Measurements from ENCODE around the gene TRIM60. TPM values are rescaled to one million over a fixed set of nuclear protein-coding genes. Genes with fewer than 3 reads are reported as not detected.

Gene TRIM60
- total and polyA plus RNA-seq, 2 of the 13 experiments (the other 11 are each of a cell fraction or from before 2014, with no cell fraction given), result not detected

- Histone ChIP-seq H3K4me3 (replicated peaks in 1 of 3; ENCODE audit: insufficient read depth in 1 of 3, low read depth in 2 of 3, low read length in 3 of 3) (no peak overlapping the region), H3K4me1 (ENCODE audit: insufficient read depth, low read length) (no peaks in the 10 kb centered on the region), H3K9ac (ENCODE audit: insufficient read depth, low read depth, low read length) (no peak overlapping the region), H3K4me2 (ENCODE audit: low read depth, low read length) (no peak overlapping the region), H3K27me3 (ENCODE audit: control insufficient read depth in 1 of 2, insufficient read depth in 2 of 2, low read length in 2 of 2) (no peaks in the 10 kb centered on the region), H2AFZ (ENCODE audit: low read length) (no peak overlapping the region), H3K36me3 (replicated peaks in 1 of 2; ENCODE audit: control insufficient read depth in 1 of 2, insufficient read depth in 2 of 2, low read length in 2 of 2) (no peaks in the 10 kb centered on the region), H3K79me2 (ENCODE audit: insufficient read depth, low read length) (no peaks in the 10 kb centered on the region), H4K20me1 (ENCODE audit: insufficient read depth, low read length) (no peaks in the 10 kb centered on the region), H3K9me3 (ENCODE audit: low read length) (no peaks in the 10 kb centered on the region), H3K27ac (ENCODE audit: extremely low read length, insufficient read depth, low read length) (no peak overlapping the region)
- BruUV-seq (replicated peaks), result no TSS peak
- ATAC-seq (no peak), FAIRE-seq (no peak), DNase-seq (ENCODE audit: low spot score) (no peak)
- in situ Hi-C loops (cut with HindIII; ENCODE audit: extremely low pct_ligation_motif_present, low pct_unique_long_range_greater_than_20kb), result no loop called here
- WGBS (ENCODE audit: low lambda C conversion rate), result 21% methylated on average over 3 of the region's 3 CpGs
- CTCF ChIA-PET (ENCODE audit: low intra/inter-chr PET ratio, low total read pairs), result no interaction called here
- intact Hi-C loops (cut with micrococcal nuclease; ENCODE audit: unreplicated experiment), result no loop called here
- POLR2A ChIA-PET, result no interaction called here
- TF ChIP-seq ZC3H13 (CRISPR knock-in tag; IDR thresholded peaks at IDR 0.05) (no peak), PRDM4 (CRISPR knock-in tag; IDR thresholded peaks at IDR 0.05; ENCODE audit: borderline replicate concordance) (no peak), JARID2 (CRISPR knock-in tag; IDR thresholded peaks at IDR 0.05; ENCODE audit: insufficient replicate concordance) (no peak), CREB3 (CRISPR knock-in tag; IDR thresholded peaks at IDR 0.05) (no peak), SRSF9 (IDR thresholded peaks at IDR 0.05; ENCODE audit: borderline replicate concordance, insufficient read depth, low read depth, low read length, poor library complexity, severe bottlenecking) (no peak), TEAD2 (CRISPR knock-in tag; IDR thresholded peaks at IDR 0.05) (no peak), WIZ (CRISPR knock-in tag; IDR thresholded peaks at IDR 0.05) (no peak), MAFK (conservative IDR thresholded peaks at IDR 0.05 in 1 of 2, IDR thresholded peaks at IDR 0.05 in 1 of 2; ENCODE audit: low read length in 2 of 2) (no peak), CBX1 (IDR thresholded peaks at IDR 0.05; ENCODE audit: low read depth) (no peak), HNF1B (CRISPR knock-in tag; IDR thresholded peaks at IDR 0.05) (no peak), RARG (CRISPR knock-in tag; IDR thresholded peaks at IDR 0.05; ENCODE audit: low read depth) (no peak), ISX (CRISPR knock-in tag; conservative IDR thresholded peaks at IDR 0.05) (no peak), ZNF280D (CRISPR knock-in tag; IDR thresholded peaks at IDR 0.05) (no peak), ZBTB2 (CRISPR knock-in tag; IDR thresholded peaks at IDR 0.05; ENCODE audit: low read depth) (no peak), ZNF777 (CRISPR knock-in tag; IDR thresholded peaks at IDR 0.05) (no peak), SRSF1 (optimal IDR thresholded peaks at IDR 0.05; ENCODE audit: low read depth, low read length) (no peak)
These were observed 20.8 kb downstream of the TRIM60 start for GRCh38 chr4:165052627-165053026.
